ENCODE results near the gene NAIF1.
"Not testable (repeated sequence)": the region's sequence is repeated elsewhere in the genome, so short reads cannot be mapped to it uniquely, and the experiment has no call there.

NAIF1 gene

GRCh38 chr9:128057724-128058409 is 9.3 kb downstream of the NAIF1 start:
- DNase-seq, result no peak

GRCh38 chr9:128056887-128057723 is 10.0 kb downstream of the NAIF1 start:
- DNase-seq, result no peak

GRCh38 chr9:128056086-128056485 is 11.0 kb downstream of the NAIF1 start:
- no peak for DNase-seq

- DNase-seq, result no peak
Observed at GRCh38 chr9:128055344-128056040, 11.6 kb downstream of the NAIF1 start.

GRCh38 chr9:128054087-128054486 is 13.0 kb downstream of the NAIF1 start:
- DNase-seq, result no peak

GRCh38 chr9:128053560-128053959 is 13.6 kb downstream of the NAIF1 start:
- no peak for DNase-seq

GRCh38 chr9:128051932-128052709 is 15.0 kb downstream of the NAIF1 start:
- DNase-seq, result no peak

GRCh38 chr9:128049843-128050242 is 17.3 kb downstream of the NAIF1 start:
- DNase-seq, result no peak

- DNase-seq, result no peak
Observed at GRCh38 chr9:128048663-128049062, 18.5 kb downstream of the NAIF1 start.

- DNase-seq, result no peak
Observed at GRCh38 chr9:128047231-128047630, 19.9 kb downstream of the NAIF1 start.

- DNase-seq, result no peak
Observed at GRCh38 chr9:128045831-128046230, 21.3 kb downstream of the NAIF1 start.

- DNase-seq, result not testable (repeated sequence)
Observed at GRCh38 chr9:128045409-128045808, 21.7 kb downstream of the NAIF1 start.

- DNase-seq, result no peak
Observed at GRCh38 chr9:128043467-128043868, 23.7 kb downstream of the NAIF1 start.

- DNase-seq, result no peak
Observed at GRCh38 chr9:128042043-128042442, 25.1 kb downstream of the NAIF1 start.

GRCh38 chr9:128040783-128041182 is 26.3 kb downstream of the NAIF1 start:
- DNase-seq, result not testable (repeated sequence)

- not testable (repeated sequence) for DNase-seq
Observed at GRCh38 chr9:128036522-128036921, 30.6 kb downstream of the NAIF1 start.

GRCh38 chr9:128034821-128035652 is 32.1 kb downstream of the NAIF1 start:
- DNase-seq, result peak; percentile 50 to 62

GRCh38 chr9:128033609-128034008 is 33.5 kb downstream of the NAIF1 start:
- DNase-seq, result no peak

GRCh38 chr9:128027705-128028104 is 39.4 kb downstream of the NAIF1 start:
- DNase-seq, result no peak

GRCh38 chr9:128026773-128027541 is 40.2 kb downstream of the NAIF1 start:
- DNase-seq, result no peak

GRCh38 chr9:128026255-128026772 is 40.8 kb downstream of the NAIF1 start:
- no peak for DNase-seq
